GM23338 (cell line): ENCODE results near the gene CRYBG3. TPM values are rescaled to one million over a fixed set of nuclear protein-coding genes. Genes with fewer than 3 reads are reported as not detected.

ENCODE experiments used
- ATAC-seq: fragments of 200-7000 bp; cut with Tn5 transposase; 3 replicates; pipeline ENCODE4 v1.9.1; 2020
- DNase-seq: peaks from one replicate; pipeline ENCODE4 v3.0.0-alpha.2; 2015; ENCODE audit warnings: low spot score
- H2AFZ ChIP-seq: fragments of 200-600 bp; sonication (generic); 2 replicates; pipeline ENCODE4 v1.8.0; 2016; ENCODE audit warnings: antibody characterized with exemption, mild to moderate bottlenecking, moderate library complexity
- H3F3A ChIP-seq: fragments of 200-600 bp; sonication (generic); replicated peaks from 2 replicates; pipeline ENCODE4 v1.8.0; 2017; ENCODE audit warnings: antibody characterized with exemption, mixed run types, low read depth
- H3K27ac ChIP-seq: fragments of 200-600 bp; sonication (generic); 2 replicates; pipeline ENCODE4 v1.6.1; 2016; ENCODE audit warnings: low read depth
- H3K27me3 ChIP-seq: fragments of 200-600 bp; sonication (generic); 2 replicates; pipeline ENCODE4 v1.8.0; 2016; ENCODE audit warnings: mild to moderate bottlenecking, mixed run types, moderate library complexity; ENCODE audit not compliant: insufficient read depth
- H3K36me3 ChIP-seq: fragments of 200-600 bp; sonication (generic); 2 replicates; pipeline ENCODE4 v1.8.0; 2016; ENCODE audit warnings: mild to moderate bottlenecking; ENCODE audit not compliant: insufficient read depth
- H3K4me1 ChIP-seq: fragments of 200-600 bp; sonication (generic); 2 replicates; pipeline ENCODE4 v1.8.0; 2016; ENCODE audit warnings: mild to moderate bottlenecking, moderate library complexity; ENCODE audit not compliant: insufficient read depth
- H3K4me2 ChIP-seq: fragments of 200-600 bp; sonication (generic); 2 replicates; pipeline ENCODE4 v1.7.1; 2017; ENCODE audit warnings: mixed run types
- H3K4me3 ChIP-seq: fragments of 200-600 bp; sonication (generic); 2 replicates; pipeline ENCODE4 v1.6.1; 2016; ENCODE audit warnings: mixed run types
- H3K79me2 ChIP-seq: fragments of 200-600 bp; sonication (generic); replicated peaks from 2 replicates; pipeline ENCODE4 v1.8.0; 2017; ENCODE audit warnings: mild to moderate bottlenecking; ENCODE audit not compliant: insufficient read depth
- H3K9me2 ChIP-seq: fragments of 200-600 bp; sonication (generic); 2 replicates; pipeline ENCODE4 v1.8.0; 2017; ENCODE audit not compliant: insufficient read depth
- H4K20me1 ChIP-seq: fragments of 200-600 bp; sonication (generic); replicated peaks from 2 replicates; pipeline ENCODE4 v1.8.0; 2017; ENCODE audit warnings: mild to moderate bottlenecking; ENCODE audit not compliant: insufficient read depth
- H3K27ac Mint-ChIP-seq: 2 replicates; pipeline ENCODE4 v1.8.0; 2020; ENCODE audit warnings: inconsistent platforms, mild to moderate bottlenecking, moderate library complexity, mixed read lengths
- H3K27me3 Mint-ChIP-seq: 3 replicates; pipeline ENCODE4 v1.8.0; 2022; ENCODE audit warnings: low read depth, mild to moderate bottlenecking, moderate library complexity, mixed read lengths, inconsistent platforms; ENCODE audit not compliant: insufficient read depth, poor library complexity
- H3K36me3 Mint-ChIP-seq: 3 replicates; pipeline ENCODE4 v1.8.0; 2021; ENCODE audit warnings: low read depth, mild to moderate bottlenecking, inconsistent platforms, moderate library complexity, mixed read lengths
- H3K4me1 Mint-ChIP-seq: 3 replicates; pipeline ENCODE4 v1.8.0; 2020; ENCODE audit warnings: mild to moderate bottlenecking, inconsistent platforms, mixed read lengths
- H3K4me3 Mint-ChIP-seq: 3 replicates; pipeline ENCODE4 v1.8.0; 2021; ENCODE audit warnings: moderate library complexity, mild to moderate bottlenecking, inconsistent platforms, mixed read lengths
- H3K9me3 Mint-ChIP-seq: 3 replicates; pipeline ENCODE4 v1.8.0; 2020; ENCODE audit warnings: moderate library complexity, mild to moderate bottlenecking, inconsistent platforms, mixed read lengths
- EZH2 ChIP-seq: fragments of 200-600 bp; sonication (generic); IDR thresholded peaks from one replicate; pipeline ENCODE4 v1.8.0; 2017; ENCODE audit warnings: antibody characterized with exemption, mild to moderate bottlenecking, low read depth; ENCODE audit not compliant: unreplicated experiment
- EZH2phosphoT487 ChIP-seq: fragments of 200-600 bp; sonication (generic); IDR thresholded peaks from one replicate; pipeline ENCODE4 v1.8.1; 2018; ENCODE audit warnings: antibody characterized with exemption; ENCODE audit not compliant: unreplicated experiment
- POLR2AphosphoS5 ChIP-seq: IDR thresholded peaks from 2 replicates; pipeline ENCODE4 v1.6.1; 2016; ENCODE audit warnings: antibody characterized with exemption, low read depth
- REST ChIP-seq: IDR thresholded peaks from one replicate; pipeline ENCODE4 v1.6.1; 2018; ENCODE audit warnings: antibody characterized with exemption; ENCODE audit not compliant: unreplicated experiment
- STAT1 ChIP-seq: IDR thresholded peaks from one replicate; pipeline ENCODE4 v1.6.1; 2016; ENCODE audit warnings: antibody characterized with exemption; ENCODE audit not compliant: unreplicated experiment
- ZNF114 ChIP-seq: fragments of 250-450 bp; sonication (Bioruptor Pico); IDR thresholded peaks from 2 replicates; pipeline ENCODE4 v1.5.0; 2020; ENCODE audit warnings: mild to moderate bottlenecking, moderate library complexity
- ZNF331 ChIP-seq: fragments of 250-450 bp; sonication (Bioruptor Pico); IDR thresholded peaks from 2 replicates; pipeline ENCODE4 v1.5.0; 2020; ENCODE audit warnings: low read depth, mild to moderate bottlenecking, moderate library complexity
- ZNF462 ChIP-seq: fragments of 250-450 bp; sonication (Bioruptor Pico); IDR thresholded peaks from 2 replicates; pipeline ENCODE4 v1.5.0; 2020; ENCODE audit warnings: mild to moderate bottlenecking, moderate library complexity
- polyA plus RNA-seq: library from polyadenylated mRNA; unstranded; fragments of >200 nt; fragmentation: Nextera tagmentation; extraction: Ambion mirVana; gene quantifications from 2 replicates; pipeline ENCODE4 v1.2.1, GENCODE V29; 2016
- total RNA-seq: library from RNA; depleted of rRNA; stranded (reverse); fragments of >200 nt; shearing (Covaris generic); gene quantifications from 2 replicates; pipeline ENCODE4 v1.2.3, GENCODE V29; 2014
- TF ChIP-seq, protein P1 (sequence below): IDR thresholded peaks from 2 replicates; pipeline ENCODE4 v1.6.1; 2016; ENCODE audit warnings: antibody characterized with exemption

Gene CRYBG3
- total and polyA plus RNA-seq, 2 experiments from 2014 or later = 2.3 to 8.9 TPM

DNA sequence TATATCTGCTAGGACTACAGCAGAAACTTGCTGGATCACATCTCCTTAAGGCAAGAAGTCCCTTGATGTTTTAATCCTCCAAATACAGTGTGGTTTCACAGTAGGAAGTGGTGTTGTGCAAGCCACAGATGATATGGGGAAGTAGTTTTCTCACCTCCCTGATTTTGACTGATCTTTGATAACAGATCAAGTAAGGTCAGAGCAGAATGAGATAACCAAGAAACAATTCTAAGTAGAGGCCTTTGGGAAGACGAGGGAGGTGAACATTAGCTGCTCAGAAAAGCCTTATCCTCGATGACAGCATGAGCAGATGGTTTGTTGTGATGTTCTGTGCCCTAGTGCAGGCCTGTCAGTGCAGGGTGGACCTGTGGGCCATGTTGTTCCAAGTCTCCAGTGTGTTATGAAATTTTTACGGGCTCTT is 89.1 kb downstream of the CRYBG3 start (continued):
- TF ChIP-seq REST (no peak), EZH2phosphoT487 (no peak), EZH2 (no peak)
- TF ChIP-seq, protein P1, sequence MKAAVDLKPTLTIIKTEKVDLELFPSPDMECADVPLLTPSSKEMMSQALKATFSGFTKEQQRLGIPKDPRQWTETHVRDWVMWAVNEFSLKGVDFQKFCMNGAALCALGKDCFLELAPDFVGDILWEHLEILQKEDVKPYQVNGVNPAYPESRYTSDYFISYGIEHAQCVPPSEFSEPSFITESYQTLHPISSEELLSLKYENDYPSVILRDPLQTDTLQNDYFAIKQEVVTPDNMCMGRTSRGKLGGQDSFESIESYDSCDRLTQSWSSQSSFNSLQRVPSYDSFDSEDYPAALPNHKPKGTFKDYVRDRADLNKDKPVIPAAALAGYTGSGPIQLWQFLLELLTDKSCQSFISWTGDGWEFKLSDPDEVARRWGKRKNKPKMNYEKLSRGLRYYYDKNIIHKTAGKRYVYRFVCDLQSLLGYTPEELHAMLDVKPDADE = no peak

GRCh38 chr3:97911459-97911858 is 89.6 kb downstream of the CRYBG3 start:
- Histone ChIP-seq H3K4me2 (no peak overlapping the region), H3F3A (no peaks in the 10 kb centered on the region), H3K9me2 (no peaks in the 10 kb centered on the region), H3K27me3 (no peaks in the 10 kb centered on the region), H4K20me1 (no peaks in the 10 kb centered on the region), H3K4me1 (peaks cover 12% of the 10 kb centered on the region), H2AFZ (no peak overlapping the region), H3K4me3 (no peak overlapping the region), H3K27ac (no peak overlapping the region), H3K36me3 (no peaks in the 10 kb centered on the region), H3K79me2 (0 out of 2 replicates have a peak, but pooled peaks cover 2% of the 10 kb centered on the region)
- Mint-ChIP-seq H3K9me3 (peaks cover 13% of the 10 kb centered on the region; the same call in 2 of the 3 replicates), H3K27me3 (no peaks in the 10 kb centered on the region), H3K36me3 (peaks cover 7% of the 10 kb centered on the region; the same call in 2 of the 3 replicates), H3K27ac (no peak overlapping the region), H3K4me3 (no peak overlapping the region), H3K4me1 (peaks cover 10% of the 10 kb centered on the region; the same call in 1 of the 3 replicates)
- ATAC-seq = no peak
- TF ChIP-seq ZNF462 (CRISPR knock-in tag) (no peak), EZH2phosphoT487 (no peak), ZNF331 (CRISPR knock-in tag) (no peak), POLR2AphosphoS5 (no peak), STAT1 (no peak), ZNF114 (CRISPR knock-in tag) (no peak), EZH2 (no peak)
- no peak for DNase-seq
